ENCODE data around the gene KDM3B. TPM values are rescaled to one million over a fixed set of nuclear protein-coding genes. Genes with fewer than 3 reads are reported as not detected.

Gene KDM3B
- total RNA-seq, 2 donors from 2014 or later = 98.2 to 104 TPM

- no peak overlapping the region for H3K27ac ChIP-seq (ENCODE audit: low read depth, low read length)
- no peak overlapping the region for H3K4me3 ChIP-seq (ENCODE audit: low read length)
- 90 to 96% methylated on average over 4 to 18 of the region's 18 CpGs for WGBS, 2 experiments (ENCODE audit: insufficient coverage in 1 of 2, insufficient read length in 1 of 2)
- no peaks in the 10 kb centered on the region for H3K9me3 ChIP-seq (ENCODE audit: control insufficient read depth, low read length)
- Mint-ChIP-seq H3K4me3 (no peak overlapping the region), H3K27ac (no peak overlapping the region), H3K27me3 (ENCODE audit: insufficient read depth) (peaks cover 11% of the 10 kb centered on the region), H3K4me1 (peaks cover 10% of the 10 kb centered on the region), H3K9me3 (no peaks in the 10 kb centered on the region), H3K36me3 (ENCODE audit: low read depth) (no peaks in the 10 kb centered on the region)
- H3K36me3 ChIP-seq (ENCODE audit: control insufficient read depth, insufficient read depth, low read length) = no peaks in the 10 kb centered on the region
- H3K27me3 ChIP-seq (ENCODE audit: control insufficient read depth, insufficient read depth, low read length, poor library complexity, severe bottlenecking) = no peaks in the 10 kb centered on the region
- no peaks in the 10 kb centered on the region for H3K4me1 ChIP-seq (ENCODE audit: control insufficient read depth, insufficient read depth, low read length)
- peak; percentile 43 for DNase-seq
- no peak overlapping the region for H3K9ac ChIP-seq (ENCODE audit: extremely low read depth, low read length, poor library complexity, severe bottlenecking)
- TF ChIP-seq CTCF (conservative IDR thresholded peaks at IDR 0.05) = no peak
Measured at GRCh38 chr5:138445547-138446271, 93.2 kb downstream of the KDM3B start.

DNA sequence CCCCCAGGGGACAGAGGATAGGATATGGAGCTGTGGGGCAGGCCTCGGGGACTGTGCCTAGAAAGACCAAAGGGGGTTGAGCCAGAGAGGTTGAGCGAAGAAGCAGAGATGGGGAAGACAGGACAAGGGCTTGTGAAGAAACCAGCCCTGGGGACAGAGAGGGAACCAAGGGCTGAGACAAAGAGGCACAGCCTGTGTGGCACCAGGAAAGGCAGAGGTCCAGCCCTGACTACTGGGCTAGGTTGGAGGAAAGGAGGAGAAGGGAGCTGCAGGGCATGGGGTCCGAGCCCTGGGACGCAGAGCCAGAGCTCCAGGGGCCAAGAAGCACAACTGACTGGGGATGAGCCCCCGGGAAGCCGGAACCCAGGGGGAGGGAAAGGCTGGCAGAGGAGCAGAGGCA, 95.6 kb downstream of the KDM3B start:
- WGBS, 2 experiments (ENCODE audit: insufficient coverage in 1 of 2, insufficient read length in 1 of 2) = 92 to 94% methylated on average over 5 to 6 of the region's 6 CpGs
- H3K27ac Mint-ChIP-seq = no peak overlapping the region

More for the DNA sequence above, 95.6 kb downstream of the KDM3B start:
- Mint-ChIP-seq H3K27me3 (ENCODE audit: insufficient read depth) (peaks cover 11% of the 10 kb centered on the region), H3K4me3 (no peak overlapping the region), H3K4me1 (peaks cover 10% of the 10 kb centered on the region), H3K36me3 (ENCODE audit: low read depth) (no peaks in the 10 kb centered on the region), H3K9me3 (no peaks in the 10 kb centered on the region)
- Histone ChIP-seq H3K9ac (ENCODE audit: extremely low read depth, low read length, poor library complexity, severe bottlenecking) (no peak overlapping the region), H3K4me1 (ENCODE audit: control insufficient read depth, insufficient read depth, low read length) (no peaks in the 10 kb centered on the region), H3K36me3 (ENCODE audit: control insufficient read depth, insufficient read depth, low read length) (no peaks in the 10 kb centered on the region), H3K27me3 (ENCODE audit: control insufficient read depth, insufficient read depth, low read length, poor library complexity, severe bottlenecking) (no peaks in the 10 kb centered on the region), H3K9me3 (ENCODE audit: control insufficient read depth, low read length) (no peaks in the 10 kb centered on the region), H3K27ac (ENCODE audit: low read depth, low read length) (no peak overlapping the region), H3K4me3 (ENCODE audit: low read length) (no peak overlapping the region)
- no peak for DNase-seq
- TF ChIP-seq CTCF (conservative IDR thresholded peaks at IDR 0.05) = no peak

Data from endodermal cell (in vitro differentiated cells).